Spleen (tissue), 11 donors: ENCODE measurements around the gene LIMS4. TPM values are rescaled to one million over a fixed set of nuclear protein-coding genes. Genes with fewer than 3 reads are reported as not detected.
"Not testable (repeated sequence)": the region's sequence is repeated elsewhere in the genome, so short reads cannot be mapped to it uniquely, and the experiment has no call there.

Experiments used
- DNase-seq: peaks from one replicate; pipeline ENCODE4 v3.0.0-alpha.2; 2020
- H3K27ac ChIP-seq, 8 donors: fragments of 200-600 bp; sonication (generic) in 7 of 8; 1 replicate in 4 of 8; 2 replicates in 4 of 8; pipeline versions ENCODE4 v1.5.0 to v1.8.0; 2016 to 2021; ENCODE audit warnings: inconsistent platforms in 4 of 8, mild to moderate bottlenecking in 4 of 8, moderate library complexity in 1 of 8
- H3K27me3 ChIP-seq, 7 donors: fragments of 200-600 bp; sonication (generic) in 6 of 7; replicated peaks in 1 of 7; 1 replicate in 4 of 7; 2 replicates in 3 of 7; pipeline versions ENCODE4 v1.5.0 to v1.8.0; 2016 to 2021; ENCODE audit warnings: inconsistent platforms in 3 of 7, mild to moderate bottlenecking in 1 of 7
- H3K36me3 ChIP-seq, 6 donors: fragments of 200-600 bp; sonication (generic) in 5 of 6; 1 replicate in 4 of 6; 2 replicates in 2 of 6; pipeline versions ENCODE4 v1.5.0 to v1.8.0; 2016 to 2021; ENCODE audit warnings: inconsistent platforms in 2 of 6
- H3K4me1 ChIP-seq, 6 donors: fragments of 200-600 bp; sonication (generic) in 5 of 6; 1 replicate in 3 of 6; 2 replicates in 3 of 6; pipeline versions ENCODE4 v1.5.0 to v1.8.0; 2016 to 2021; ENCODE audit warnings: inconsistent platforms in 3 of 6
- H3K4me3 ChIP-seq, 8 donors: fragments of 200-600 bp; sonication (generic) in 7 of 8; 1 replicate in 4 of 8; 2 replicates in 4 of 8; pipeline versions ENCODE4 v1.5.0 to v1.8.0; 2016 to 2021; ENCODE audit warnings: inconsistent platforms in 4 of 8, mild to moderate bottlenecking in 4 of 8, moderate library complexity in 2 of 8
- H3K9me3 ChIP-seq, 8 donors: fragments of 200-600 bp; sonication (generic) in 7 of 8; 1 replicate in 4 of 8; 2 replicates in 4 of 8; pipeline versions ENCODE4 v1.5.0 to v1.8.0; 2016 to 2021; ENCODE audit warnings: inconsistent platforms in 4 of 8
- WGBS, 5 donors: extraction: QIAGEN DNeasy Blood & Tissue Kit in 3 of 5; methylation state at CpG; one replicate each; pipeline versions ENCODE4 v1.1.5 to v1.1.7; 2013 to 2018; 5-methylcytosine and 5-hydroxymethylcytosine counted together
- intact Hi-C: fragments of 100-400 bp; cut with DNase I; formaldehyde crosslinking; loops from one replicate; pipeline ENCODE4 v1.15.0; 2023; ENCODE audit warnings: low total_unique reads
- polyA plus RNA-seq, 3 donors: library from polyadenylated mRNA; stranded (reverse); fragments of 200-250 nt; gene quantifications; one replicate each; pipeline ENCODE4 v1.2.1, GENCODE V29; 2013
- total RNA-seq, 7 donors: library from RNA; depleted of rRNA in 3 of 7; stranded (reverse); fragments of >200 nt in 3 of 7; fragmentation: NEBNext Ultra II Directional in 4 of 7; extraction: Animal tissue kit (Norgen Biotek cat#: 25700) in 4 of 7; gene quantifications; one replicate each; pipeline versions ENCODE4 v1.1.0 to v1.2.1, GENCODE V29; 2016 to 2021
- donor health status: healthy with polysubstance abuse.
- donor health status: DM: no; HTN: no; CAD: no; lungs with moderate emphysema.
- donor health status: DM: no; HTN: no; CAD: no.
- donor health status: Bipolar disorder and iron deficiency.
- donor health status: healthy.
- donor health status: DM: no; HTN: no; CAD: no.
- donor health status: DM: yes; HTN: yes; CAD: no.

The LIMS4 gene
- total and polyA plus RNA-seq, 10 donors: 0.15 to 3.3 (median 1.4) TPM; not detected in 1

DNA sequence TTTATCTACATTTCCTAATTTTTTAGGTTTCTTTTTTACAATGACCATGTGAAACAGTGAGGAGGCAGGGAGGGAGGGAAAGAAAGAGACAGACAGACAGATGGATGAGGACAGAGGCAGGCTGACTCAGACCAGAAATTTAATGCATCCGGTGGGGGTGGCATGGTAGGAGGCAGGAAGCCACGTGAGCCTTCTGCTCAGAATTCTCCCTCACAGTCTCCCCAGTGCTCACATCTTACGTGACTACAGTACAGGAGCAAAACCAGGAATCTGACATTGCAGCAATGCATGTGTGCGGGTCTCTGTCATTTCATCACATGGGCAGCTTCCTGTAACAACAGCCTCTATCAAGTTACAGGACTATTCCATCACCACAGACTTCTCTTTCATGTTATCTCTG is 2.3 kb upstream of the LIMS4 start:
- intact Hi-C loops, DNase-seq, H3K9me3 ChIP-seq, H3K4me3 ChIP-seq, H3K4me1 ChIP-seq, H3K27ac ChIP-seq, H3K36me3 ChIP-seq, H3K27me3 ChIP-seq: not testable (repeated sequence)
- no CpG with 5 or more reads among the region's 4 CpGs for WGBS, 5 donors

DNA sequence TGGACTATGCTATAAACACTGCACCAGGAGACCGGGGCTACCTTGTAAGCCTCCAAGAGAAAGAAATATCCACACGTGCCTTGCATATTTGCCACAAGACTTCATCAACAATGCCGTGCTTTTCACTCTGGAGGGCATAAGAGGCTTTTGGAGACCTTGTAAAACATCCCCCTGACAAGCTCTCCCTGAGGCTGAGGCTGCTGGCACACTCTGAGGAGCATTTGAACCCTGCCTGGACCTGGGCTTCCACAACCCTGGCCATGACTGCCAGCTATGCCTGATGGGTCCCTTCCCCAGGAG is 393 bp upstream of the LIMS4 start:
- DNase-seq, H3K4me1 ChIP-seq, intact Hi-C loops, H3K27ac ChIP-seq, H3K9me3 ChIP-seq, H3K36me3 ChIP-seq, H3K4me3 ChIP-seq, H3K27me3 ChIP-seq: not testable (repeated sequence)
- WGBS, 5 donors: no CpG with 5 or more reads among the region's 3 CpGs

DNA sequence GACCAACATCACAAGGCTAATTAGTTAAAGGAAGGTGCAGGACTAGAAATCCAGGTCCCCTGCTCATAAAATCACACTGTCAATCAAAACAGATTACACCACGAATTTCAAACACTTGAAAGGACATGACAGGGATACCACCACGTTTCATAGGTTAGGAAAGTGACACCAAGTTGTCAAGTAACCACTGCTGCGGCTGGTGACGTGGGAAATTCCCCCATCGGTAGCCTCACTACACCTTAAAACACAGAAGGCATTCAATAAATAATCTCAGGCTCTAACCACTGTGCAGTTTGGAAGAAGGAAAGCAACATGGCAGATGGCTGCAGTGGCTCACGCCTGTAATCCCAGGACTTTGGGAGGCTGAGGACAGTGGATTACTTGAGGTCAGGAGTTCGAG is 3.7 kb downstream of the LIMS4 start:
- H3K27me3 ChIP-seq, H3K9me3 ChIP-seq, H3K4me1 ChIP-seq, DNase-seq, H3K36me3 ChIP-seq, intact Hi-C loops, H3K4me3 ChIP-seq, H3K27ac ChIP-seq: not testable (repeated sequence)
- no CpG with 5 or more reads among the region's 7 CpGs for WGBS, 5 donors

DNA sequence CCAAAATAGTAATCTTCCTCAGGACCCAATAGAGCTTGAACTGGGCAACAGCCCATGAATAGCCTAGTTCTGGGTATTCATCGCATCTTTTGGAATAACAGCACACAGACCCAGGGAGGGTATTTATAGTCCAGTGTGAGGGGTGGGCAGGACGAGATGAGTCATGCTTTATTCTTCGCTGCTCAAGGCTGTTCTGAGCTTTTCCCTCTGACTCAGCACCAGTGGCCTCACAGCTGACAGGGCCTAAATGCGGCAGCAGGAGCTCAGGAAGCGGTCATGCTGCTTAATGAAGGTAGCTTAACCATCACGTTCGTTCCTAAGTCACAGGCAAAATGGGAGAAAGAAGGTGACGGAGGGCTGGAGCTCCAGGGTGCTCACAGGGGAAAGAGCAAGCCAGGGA is 7.3 kb downstream of the LIMS4 start:
- intact Hi-C loops, H3K27me3 ChIP-seq, H3K9me3 ChIP-seq, H3K36me3 ChIP-seq, H3K4me3 ChIP-seq, DNase-seq, H3K4me1 ChIP-seq, H3K27ac ChIP-seq: not testable (repeated sequence)
- no CpG with 5 or more reads among the region's 8 CpGs for WGBS, 5 donors

DNA sequence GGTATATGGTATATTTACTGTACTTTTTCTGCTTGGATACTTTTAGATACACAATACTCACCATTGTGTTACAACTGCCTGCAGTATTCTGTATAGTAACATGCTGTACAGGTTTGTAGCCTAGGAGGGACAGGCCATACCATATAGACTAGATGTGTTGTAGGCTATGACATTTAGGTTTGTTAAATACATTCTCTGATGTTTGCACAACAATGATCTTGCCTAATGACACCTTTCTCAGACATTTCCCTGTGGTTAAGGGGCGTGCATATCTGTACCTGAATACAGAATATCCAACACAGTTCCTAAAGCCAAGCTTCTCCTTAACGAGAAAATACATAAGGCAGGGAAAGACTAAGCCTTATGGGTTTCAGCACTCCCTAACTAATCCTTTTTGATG is 10.2 kb downstream of the LIMS4 start:
- H3K4me1 ChIP-seq, H3K27me3 ChIP-seq, H3K36me3 ChIP-seq, H3K4me3 ChIP-seq, H3K27ac ChIP-seq, H3K9me3 ChIP-seq, DNase-seq, intact Hi-C loops: not testable (repeated sequence)
- no CpG with 5 or more reads among the region's 2 CpGs for WGBS, 5 donors

GRCh38 chr2:110460318-110460717 is 12.3 kb downstream of the LIMS4 start:
- H3K36me3 ChIP-seq, H3K4me1 ChIP-seq, DNase-seq, H3K27me3 ChIP-seq, intact Hi-C loops, H3K4me3 ChIP-seq, H3K27ac ChIP-seq, H3K9me3 ChIP-seq: not testable (repeated sequence)

DNA sequence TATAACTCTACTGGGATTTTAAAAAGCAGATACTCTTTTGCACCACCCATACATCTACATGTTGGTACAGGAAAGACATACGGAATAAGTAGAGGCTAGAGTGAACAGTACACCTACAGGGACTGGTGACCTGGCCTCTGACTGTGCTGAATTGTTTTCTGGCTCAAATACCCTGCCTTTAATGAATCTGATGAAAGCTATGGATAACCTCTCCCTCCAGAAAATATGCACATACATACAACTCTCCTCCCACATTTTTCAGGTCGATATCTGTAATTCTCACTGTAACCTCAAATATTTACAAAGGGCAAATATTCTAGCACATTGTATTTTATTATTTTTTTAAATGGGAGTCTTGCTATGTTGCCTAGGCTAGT is 15.4 kb downstream of the LIMS4 start:
- 100% methylated on average over 1 of the region's 2 CpGs; no CpG with 5 or more reads in 4 of the 5 donors for WGBS, 5 donors
- H3K36me3 ChIP-seq, intact Hi-C loops, H3K9me3 ChIP-seq, H3K4me3 ChIP-seq, H3K27me3 ChIP-seq, H3K4me1 ChIP-seq, DNase-seq, H3K27ac ChIP-seq: not testable (repeated sequence)

DNA sequence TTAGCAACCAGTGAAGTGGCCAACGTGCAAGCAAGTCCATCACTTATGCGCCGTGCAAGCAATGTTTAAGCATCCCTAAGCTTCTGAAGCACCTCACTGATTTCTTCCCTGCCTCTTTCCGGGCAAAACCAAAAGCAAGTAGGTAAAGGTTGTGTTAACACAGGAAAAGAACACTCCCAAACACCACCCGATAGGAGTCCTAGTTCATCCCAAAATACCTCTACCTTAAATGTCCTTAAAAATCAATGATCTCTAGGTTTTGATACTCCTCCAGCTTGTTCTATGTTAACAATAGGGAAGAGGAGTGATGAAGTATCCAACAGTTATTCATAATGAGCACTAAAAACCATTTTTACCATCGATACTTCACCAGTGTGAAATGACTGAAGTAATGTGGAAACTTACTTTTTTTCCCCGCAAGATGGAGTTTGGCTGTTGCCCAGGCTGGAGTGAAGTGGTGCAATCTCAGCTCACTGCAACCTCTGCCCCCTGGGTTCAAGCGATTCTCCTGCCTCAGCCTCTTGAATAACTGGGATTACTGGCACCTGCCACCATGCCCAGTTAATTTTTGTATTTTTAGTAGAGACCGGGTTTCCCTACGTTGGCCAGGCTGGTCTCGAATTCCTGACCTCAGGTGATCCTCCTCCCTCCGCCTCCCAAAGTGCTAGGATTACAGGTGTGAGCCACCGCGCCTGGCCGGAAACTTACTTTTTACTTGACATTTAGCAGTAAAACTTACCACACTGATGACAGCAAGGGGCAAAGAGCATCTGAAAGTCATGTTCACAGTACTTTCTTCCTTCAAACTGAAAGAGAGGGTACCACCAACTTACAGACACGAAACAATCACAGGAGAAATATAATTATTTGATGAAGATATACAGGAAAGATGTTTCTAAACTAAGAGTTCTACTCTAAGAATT is 16.1 kb downstream of the LIMS4 start:
- WGBS, 5 donors: 89 to 100% (median 91%) methylated on average over 1 of the region's 16 CpGs; no CpG with 5 or more reads in 2 of the 5 donors
- DNase-seq, H3K36me3 ChIP-seq, H3K27ac ChIP-seq, intact Hi-C loops, H3K27me3 ChIP-seq, H3K4me1 ChIP-seq, H3K4me3 ChIP-seq, H3K9me3 ChIP-seq: not testable (repeated sequence)

DNA sequence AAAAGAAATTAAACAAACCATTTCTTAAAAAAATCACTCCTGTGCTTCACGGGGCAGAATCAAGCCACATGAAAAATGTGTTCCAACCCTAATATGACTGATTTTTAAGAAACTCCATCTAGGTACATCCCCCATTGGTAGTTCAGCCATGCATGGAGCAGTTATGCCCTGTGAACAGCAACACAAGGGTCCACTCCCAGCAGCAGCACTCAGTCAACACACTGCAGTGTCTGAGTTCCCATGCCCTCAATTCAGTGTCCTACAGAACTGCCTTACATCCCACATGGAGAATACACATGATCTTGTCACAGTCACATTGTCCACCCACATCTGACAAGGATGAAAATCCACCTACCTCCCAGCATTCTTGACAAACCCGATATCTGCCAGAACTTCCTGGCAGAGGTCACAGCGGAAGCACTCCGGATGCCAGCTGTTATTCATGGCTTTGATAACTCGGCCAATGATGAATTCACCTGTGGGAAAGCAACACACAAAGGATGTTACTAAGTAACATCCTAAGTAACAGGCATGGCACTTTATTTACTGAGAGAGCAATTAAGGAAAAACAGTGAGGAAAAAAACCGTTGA is 17.4 kb downstream of the LIMS4 start:
- intact Hi-C loops, H3K27me3 ChIP-seq, H3K27ac ChIP-seq, H3K9me3 ChIP-seq, DNase-seq, H3K4me3 ChIP-seq, H3K4me1 ChIP-seq, H3K36me3 ChIP-seq: not testable (repeated sequence)
- WGBS, 5 donors: no CpG with 5 or more reads among the region's 6 CpGs

- H3K9me3 ChIP-seq, H3K4me1 ChIP-seq, H3K27me3 ChIP-seq, H3K36me3 ChIP-seq, intact Hi-C loops, H3K27ac ChIP-seq, DNase-seq, H3K4me3 ChIP-seq: not testable (repeated sequence)
- WGBS, 5 donors: no CpG with 5 or more reads among the region's 2 CpGs
Observed at GRCh38 chr2:110450951-110451350, 21.7 kb downstream of the LIMS4 start.

DNA sequence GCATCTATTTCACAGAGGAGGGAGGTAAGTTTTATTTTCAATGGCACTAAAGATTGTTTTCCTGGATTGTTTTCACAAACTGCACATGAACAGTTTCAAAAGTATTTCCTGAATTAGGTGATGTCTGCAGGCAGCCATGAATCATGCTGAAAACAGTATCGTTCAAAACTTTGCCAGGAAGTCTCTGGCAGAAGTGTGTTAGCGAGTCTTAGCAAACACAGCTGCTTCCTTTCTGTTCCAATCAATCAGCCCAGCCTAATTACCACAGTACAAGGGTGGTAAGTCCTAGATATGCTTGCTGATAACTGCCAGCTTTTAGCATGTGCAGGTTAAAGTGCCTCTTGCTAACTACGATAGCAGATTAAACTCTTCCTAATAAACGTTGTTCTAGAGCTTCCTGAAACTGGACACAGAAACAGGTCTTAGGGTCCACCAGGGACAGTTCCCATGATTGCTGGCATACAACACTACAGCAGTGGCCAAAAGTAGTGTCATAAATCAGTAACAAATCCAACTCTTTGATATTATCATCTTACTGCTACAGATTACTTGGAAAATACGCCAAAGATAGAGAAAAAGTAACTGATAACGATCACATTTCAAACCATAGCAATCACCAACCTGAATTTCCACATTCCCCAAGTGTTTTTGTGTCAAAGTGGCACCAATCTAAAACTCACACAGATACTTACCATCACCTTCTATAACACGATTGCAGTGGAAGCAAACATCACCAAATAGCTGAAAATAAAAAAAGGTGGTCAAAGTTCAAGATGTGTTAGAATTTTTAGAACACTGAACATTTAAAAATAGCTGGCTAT is 23.3 kb downstream of the LIMS4 start:
- no CpG with 5 or more reads among the region's 7 CpGs for WGBS, 5 donors
- intact Hi-C loops: not testable (repeated sequence)

More for the DNA sequence above, 23.3 kb downstream of the LIMS4 start:
- not testable (repeated sequence) for H3K4me1 ChIP-seq, H3K4me3 ChIP-seq, H3K36me3 ChIP-seq, H3K9me3 ChIP-seq, H3K27me3 ChIP-seq, DNase-seq, H3K27ac ChIP-seq
